Subcutaneous adipose tissue (tissue), 4 donors: ENCODE results near the gene TNFAIP8. TPM values are rescaled to one million over a fixed set of nuclear protein-coding genes. Genes with fewer than 3 reads are reported as not detected.

Source experiments
- CTCF ChIP-seq: fragments of 450-650 bp; IDR thresholded peaks from one replicate; pipeline ENCODE4 v1.5.1; 2016; ENCODE audit warnings: low read depth, mild to moderate bottlenecking, control low read depth, antibody characterized with exemption, moderate library complexity
- total RNA-seq, 4 donors: library from RNA; depleted of rRNA; stranded (reverse); fragments of >200 nt; gene quantifications; one replicate each; pipeline ENCODE4 v1.1.0, GENCODE V29; 2016

Gene TNFAIP8
- total RNA-seq, 4 donors from 2014 or later, result 86.9 to 151 (median 129) TPM

GRCh38 chr5:119368238-119368630 lies 12.4 kb downstream of the TNFAIP8 start:
- TF ChIP-seq CTCF, result no peak

- no peak for TF ChIP-seq CTCF
Measured at GRCh38 chr5:119370486-119370885, 14.7 kb downstream of the TNFAIP8 start.

DNA sequence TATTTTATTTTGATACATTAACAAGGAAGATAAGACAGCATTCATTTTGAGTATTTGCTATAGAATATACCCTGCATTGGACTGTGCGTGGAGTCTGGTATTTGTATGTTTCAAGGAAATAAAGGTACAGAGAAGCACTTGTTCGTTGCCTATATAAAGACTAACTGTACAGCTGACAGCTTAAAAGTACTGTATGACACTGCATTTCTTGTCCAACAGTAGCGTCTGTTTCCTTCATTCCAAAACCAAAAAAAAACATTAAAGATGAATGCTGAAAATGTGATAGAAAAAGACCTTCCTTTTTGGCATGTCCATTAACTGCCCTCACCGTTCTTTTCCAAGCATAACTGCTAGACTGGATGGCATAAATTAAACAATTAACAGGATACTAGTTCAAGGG lies 15.3 kb downstream of the TNFAIP8 start:
- TF ChIP-seq CTCF, result no peak

DNA sequence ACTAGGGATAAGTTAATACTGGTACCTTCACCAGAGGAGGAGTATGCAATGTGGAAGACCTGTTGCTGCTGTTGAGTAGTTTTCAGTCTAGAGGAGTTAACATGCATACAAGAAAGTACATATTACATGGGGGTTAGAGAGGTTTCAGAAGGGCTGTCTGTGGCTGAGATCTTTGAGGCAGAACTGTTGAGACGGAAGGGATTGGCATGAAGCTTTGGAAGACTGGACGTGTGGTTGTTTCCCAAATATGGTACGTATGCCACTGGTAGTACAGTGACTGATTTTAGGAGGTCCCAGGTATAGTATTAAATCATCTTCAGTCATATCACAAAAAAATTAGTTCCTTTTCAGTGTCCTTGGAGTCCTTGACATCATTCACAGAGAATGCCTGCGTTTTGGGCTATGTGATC lies 17.6 kb downstream of the TNFAIP8 start:
- TF ChIP-seq CTCF, result no peak

DNA sequence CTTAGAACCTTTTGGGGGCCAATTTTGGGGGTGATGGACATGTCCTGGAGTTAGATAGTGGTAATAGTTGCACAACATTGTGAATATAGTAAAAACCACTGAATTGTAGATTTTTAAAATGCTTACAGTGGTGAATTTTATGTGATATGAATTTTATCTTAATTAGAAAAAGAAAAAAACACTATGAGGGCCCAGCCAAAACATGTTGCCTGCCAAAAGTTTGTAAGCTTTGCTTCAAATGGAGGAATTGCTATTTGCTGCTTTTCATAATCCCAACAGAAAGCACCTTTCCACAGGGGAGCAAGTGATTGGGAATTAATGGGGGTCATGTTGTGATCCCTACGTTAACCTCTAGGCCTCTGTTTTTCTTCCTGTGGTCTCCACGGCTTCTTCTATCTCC lies 19.1 kb downstream of the TNFAIP8 start:
- TF ChIP-seq CTCF, result no peak

- TF ChIP-seq CTCF, result no peak
Measured at GRCh38 chr5:119377066-119377465, 21.2 kb downstream of the TNFAIP8 start.

DNA sequence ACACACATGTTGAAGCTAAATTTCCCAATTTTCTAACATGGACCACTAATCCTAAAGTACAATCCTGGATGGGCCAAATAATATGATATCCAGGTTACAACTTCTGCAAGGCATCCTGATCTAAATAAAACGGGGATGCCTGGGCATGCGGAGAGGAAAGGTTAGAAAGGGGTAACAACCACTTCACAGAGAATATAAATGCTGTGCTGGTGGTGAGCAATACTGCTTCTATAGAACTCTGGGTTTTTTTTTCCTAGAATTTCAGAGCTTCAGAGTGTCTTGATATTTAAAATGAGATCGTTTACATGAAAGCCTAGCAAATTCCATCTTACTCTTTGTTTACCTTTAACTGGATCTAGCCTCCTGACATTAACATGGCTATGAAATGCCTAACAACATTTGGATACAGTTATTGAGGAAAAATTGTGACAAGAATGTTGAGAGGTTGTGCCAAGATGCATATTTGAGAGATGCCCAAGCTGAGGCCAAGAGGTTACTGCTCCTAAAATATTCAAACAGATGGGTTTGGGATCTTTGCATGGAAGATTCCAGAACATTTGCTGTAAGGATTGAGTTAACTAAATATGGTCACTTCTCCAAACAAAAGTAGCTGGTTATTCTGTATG lies 22.4 kb downstream of the TNFAIP8 start:
- no peak for TF ChIP-seq CTCF
